NCI-H2227 (cell line): ENCODE data around the gene PROKR1.
A peak's percentile ranks its signal among the peaks of the same experiment; 100 is the strongest.
"Not testable (repeated sequence)": the region's sequence is repeated elsewhere in the genome, so short reads cannot be mapped to it uniquely, and the experiment has no call there.

ENCODE experiments used
- DNase-seq: peaks from one replicate; lab custom pipeline; 2025; ENCODE audit not compliant: unreplicated experiment; lab: John Stamatoyannopoulos, UW

The PROKR1 gene

GRCh38 chr2:68653538-68653982, 10.2 kb downstream of the PROKR1 start:
- no peak for DNase-seq

DNA sequence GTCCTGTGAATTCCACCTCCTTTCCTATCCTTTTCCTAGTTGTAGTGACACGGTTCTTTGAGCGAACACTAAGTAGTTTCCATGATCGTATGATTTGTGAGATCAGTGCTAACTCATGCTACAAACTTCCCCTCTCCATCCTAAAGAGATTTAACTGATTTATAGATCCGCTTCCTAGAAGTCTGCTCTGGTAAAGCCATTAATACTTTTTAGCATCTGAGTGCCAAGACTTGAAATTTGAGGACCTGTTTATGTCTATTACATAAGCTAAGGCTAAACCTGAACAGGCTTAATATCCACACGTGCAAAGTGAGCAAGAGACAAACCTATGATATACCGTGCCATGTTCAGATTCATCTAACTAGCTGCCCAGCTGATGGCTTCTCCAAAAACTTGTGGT, 14.9 kb downstream of the PROKR1 start:
- no peak for DNase-seq

DNA sequence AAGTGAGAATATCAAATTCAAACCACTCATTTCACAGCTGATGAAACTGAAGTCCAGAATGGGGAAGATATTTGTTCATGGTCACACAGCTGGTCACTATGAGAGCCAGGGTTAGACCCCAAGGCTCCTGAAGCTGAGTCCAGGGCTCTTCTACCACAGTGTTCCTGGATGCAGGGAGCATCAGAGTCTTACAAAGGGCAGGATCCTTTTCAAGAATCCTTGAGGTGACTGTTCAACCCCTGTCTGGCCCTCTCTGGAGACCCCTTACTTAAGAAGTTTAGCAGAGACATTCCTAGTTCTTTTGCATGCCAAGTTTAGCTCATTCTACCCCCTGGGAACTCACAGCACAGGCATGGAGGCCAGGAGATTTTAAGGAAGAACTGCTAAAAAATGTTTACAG, 15.7 kb downstream of the PROKR1 start:
- no peak for DNase-seq

DNA sequence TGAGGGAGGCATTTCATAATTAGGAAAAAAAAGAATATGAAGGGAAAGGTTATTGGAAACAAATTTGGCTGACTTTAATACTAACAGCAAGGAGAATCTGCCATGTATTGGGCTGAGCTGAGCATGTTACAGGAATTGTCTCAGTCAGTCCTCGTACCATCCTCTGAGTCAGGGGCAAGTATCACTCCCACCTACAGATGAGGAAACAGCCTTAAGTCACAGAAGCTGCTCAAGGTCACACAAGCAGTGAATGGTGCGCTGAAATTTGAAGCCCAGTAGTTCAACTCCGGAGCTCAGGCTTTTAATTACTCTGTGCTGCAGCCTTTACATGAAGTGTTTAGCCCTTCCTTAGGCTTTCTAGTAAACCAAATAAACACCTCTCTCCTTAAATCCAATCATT, 17.3 kb downstream of the PROKR1 start:
- DNase-seq = no peak

GRCh38 chr2:68662466-68662865, 19.1 kb downstream of the PROKR1 start:
- no peak for DNase-seq

GRCh38 chr2:68663371-68664156, 20.2 kb downstream of the PROKR1 start:
- no peak for DNase-seq

GRCh38 chr2:68667371-68667770, 24.0 kb downstream of the PROKR1 start:
- no peak for DNase-seq

- no peak for DNase-seq
These were observed 26.3 kb downstream of the PROKR1 start for GRCh38 chr2:68669651-68670050.

- DNase-seq = no peak
These were observed 28.6 kb downstream of the PROKR1 start for GRCh38 chr2:68671961-68672360.

DNA sequence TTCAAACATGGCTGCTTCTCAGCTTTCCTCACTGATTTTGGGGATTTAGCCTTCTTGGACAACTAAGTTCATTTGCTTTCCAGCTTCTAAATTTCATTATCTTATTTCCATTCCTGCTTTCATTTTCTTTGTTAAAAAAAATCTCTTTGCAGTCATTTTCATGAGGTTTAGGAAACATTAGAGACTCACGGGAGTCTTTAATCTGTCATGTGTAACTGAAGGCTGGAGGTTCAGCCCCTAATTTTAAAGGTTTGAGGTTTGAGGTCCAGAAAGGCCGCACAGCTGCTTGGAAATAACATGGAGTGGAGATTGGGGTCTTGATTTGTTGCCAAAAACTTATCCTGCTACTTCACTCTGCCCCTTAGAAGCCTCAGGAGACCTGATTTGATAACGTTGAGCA, 30.3 kb downstream of the PROKR1 start:
- no peak for DNase-seq

GRCh38 chr2:68675470-68675869, 32.1 kb downstream of the PROKR1 start:
- no peak for DNase-seq

- not testable (repeated sequence) for DNase-seq
These were observed 34.5 kb downstream of the PROKR1 start for GRCh38 chr2:68677837-68678236.

GRCh38 chr2:68679166-68679916, 36.0 kb downstream of the PROKR1 start:
- peak; percentile 31 for DNase-seq

DNA sequence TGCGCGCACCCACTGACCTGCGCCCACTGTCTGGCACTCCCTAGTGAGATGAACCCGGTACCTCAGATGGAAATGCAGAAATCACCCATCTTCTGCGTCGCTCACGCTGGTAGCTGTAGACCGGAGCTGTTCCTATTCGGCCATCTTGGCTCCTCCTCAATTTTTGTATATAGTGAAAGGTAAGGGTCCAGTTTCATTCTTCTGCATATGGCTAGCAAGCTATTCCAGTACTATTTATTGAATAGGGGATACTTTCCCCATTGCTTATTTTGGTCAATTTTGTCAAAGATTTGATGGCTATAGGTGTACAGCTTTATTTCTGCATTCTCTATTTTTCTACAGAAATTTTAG, 36.5 kb downstream of the PROKR1 start:
- DNase-seq = not testable (repeated sequence)

DNA sequence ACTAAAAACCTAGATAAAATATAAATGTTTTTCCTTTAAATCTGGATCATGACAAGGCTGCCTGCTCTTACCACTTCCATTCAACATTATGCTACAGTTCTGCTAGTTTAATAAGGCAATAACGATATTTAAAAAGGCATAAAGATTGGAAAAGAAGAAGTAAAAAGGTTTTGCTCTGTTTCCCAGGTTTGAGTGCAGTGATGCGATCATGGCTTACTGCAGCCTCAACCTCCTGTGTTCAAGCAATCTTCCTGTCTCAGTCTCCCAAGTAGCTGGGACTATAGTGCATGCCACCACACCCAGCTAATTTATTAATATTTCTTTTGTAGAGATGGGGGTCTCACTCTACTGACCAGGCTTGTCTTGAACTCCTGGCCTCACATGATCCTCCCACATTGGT, 40.8 kb downstream of the PROKR1 start:
- no peak for DNase-seq

DNA sequence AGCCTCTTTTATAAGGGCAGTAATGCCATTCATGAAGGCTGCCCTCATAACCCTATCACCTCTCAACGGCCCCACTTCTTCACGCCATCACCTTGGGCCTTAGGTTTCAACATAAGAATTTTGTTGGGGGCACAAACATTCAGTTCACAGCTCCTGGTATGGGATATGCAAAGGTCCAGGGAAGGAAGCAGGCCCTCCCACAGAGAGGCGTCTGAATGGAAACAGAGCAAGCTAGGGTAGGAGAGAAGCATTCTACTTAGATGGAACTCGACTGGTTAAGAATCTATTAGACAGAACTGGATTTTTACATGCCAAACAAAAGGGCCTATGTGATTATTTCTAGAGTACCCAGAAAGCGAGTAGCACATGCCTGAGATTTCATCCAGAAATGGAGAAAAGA, 42.8 kb downstream of the PROKR1 start:
- DNase-seq = no peak

DNA sequence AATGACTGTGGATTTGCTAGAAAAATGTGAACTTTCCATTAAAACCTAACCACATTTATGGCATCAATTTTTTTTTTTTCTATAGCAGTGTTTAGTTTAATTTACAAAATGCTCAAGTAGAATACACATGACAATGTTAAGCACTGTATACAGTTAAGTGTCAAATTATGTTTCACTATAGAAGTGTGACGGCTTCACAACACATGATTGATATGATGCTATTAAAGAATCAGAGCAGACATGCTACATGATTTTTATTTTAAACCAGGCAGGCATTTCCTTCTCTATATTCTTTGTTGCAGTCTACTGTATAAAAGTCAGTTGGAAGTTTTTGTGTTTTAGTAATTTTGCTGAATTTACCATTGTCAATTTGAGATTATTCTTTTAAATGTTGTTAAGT, 43.6 kb downstream of the PROKR1 start:
- DNase-seq = no peak

- no peak for DNase-seq
These were observed 46.5 kb downstream of the PROKR1 start for GRCh38 chr2:68689553-68690537.

- DNase-seq = no peak
These were observed 47.5 kb downstream of the PROKR1 start for GRCh38 chr2:68690851-68691250.

GRCh38 chr2:68692511-68692910, 49.1 kb downstream of the PROKR1 start:
- DNase-seq = no peak

GRCh38 chr2:68693951-68694350, 50.6 kb downstream of the PROKR1 start:
- no peak for DNase-seq
